Measurements from ENCODE around the gene ARHGAP32.

Gene ARHGAP32

DNA sequence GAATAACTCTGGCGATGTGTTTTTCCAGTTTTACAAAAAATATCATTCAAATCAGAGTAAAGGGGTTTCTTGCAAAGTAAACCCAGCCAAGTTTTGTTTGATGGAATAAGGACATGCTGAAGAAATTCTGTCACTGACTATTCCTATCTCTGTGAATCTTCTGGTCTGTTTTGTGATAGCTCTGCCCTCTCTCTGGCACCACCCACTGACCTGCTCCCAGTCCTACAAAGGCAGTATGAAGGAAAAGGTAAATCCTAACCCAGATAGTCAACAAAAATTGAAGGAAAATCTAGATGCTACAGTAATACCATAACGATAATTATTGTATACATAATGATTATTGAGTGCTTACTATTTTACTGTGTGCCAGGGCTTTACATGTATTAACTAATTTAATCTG lies 173.1 kb downstream of the ARHGAP32 start:
- H2BK120ac ChIP-seq (ENCODE audit: insufficient read depth, low read length, poor library complexity): no peak overlapping the region
- no peak overlapping the region for H2AFZ ChIP-seq (ENCODE audit: insufficient read depth, low read length, poor library complexity)
- no peak overlapping the region for H2AK5ac ChIP-seq (ENCODE audit: low read length)
- H3K9ac ChIP-seq (ENCODE audit: low read length): no peak overlapping the region
- no peak overlapping the region for H2BK5ac ChIP-seq (ENCODE audit: low read depth, low read length, poor library complexity)
- H4K8ac ChIP-seq (ENCODE audit: low read depth, low read length): no peak overlapping the region
- no peak overlapping the region for H2BK12ac ChIP-seq (ENCODE audit: low read length)
- H4K91ac ChIP-seq (ENCODE audit: low read depth, low read length): no peak overlapping the region
- no peak overlapping the region for H3K23ac ChIP-seq (ENCODE audit: low read length)
- DNase-seq: no peak
- no peaks in the 10 kb centered on the region for H3K36me3 ChIP-seq (ENCODE audit: control insufficient read depth in 1 of 2, insufficient read depth in 2 of 2, low read length in 2 of 2)
- H3K4me1 ChIP-seq (ENCODE audit: control insufficient read depth in 1 of 2, insufficient read depth in 2 of 2, low read length in 2 of 2): peaks cover 2 to 5% of the 10 kb centered on the region in 2 experiments
- H3K79me2 ChIP-seq (ENCODE audit: control insufficient read depth, insufficient read depth, low read length, poor library complexity): no peaks in the 10 kb centered on the region
- H3K4me3 ChIP-seq (ENCODE audit: low read depth, low read length): no peak overlapping the region
- H3K79me1 ChIP-seq (ENCODE audit: low read length): peaks cover 2% of the 10 kb centered on the region
- no peak overlapping the region for H4K12ac ChIP-seq (ENCODE audit: low read depth, low read length)
- WGBS (ENCODE audit: extremely low coverage, insufficient coverage, insufficient read length): no CpG with 5 or more reads among the region's 2 CpGs
- H3K4me2 ChIP-seq (ENCODE audit: low read length): no peak overlapping the region
- H3K4ac ChIP-seq (ENCODE audit: low read depth, low read length): no peak overlapping the region
- H3K14ac ChIP-seq (ENCODE audit: low read length): no peak overlapping the region
- no peaks in the 10 kb centered on the region for H3K27me3 ChIP-seq (ENCODE audit: insufficient read depth, low read length)
- no peaks in the 10 kb centered on the region for H3K9me3 ChIP-seq (ENCODE audit: insufficient read depth, low read depth, low read length)
- no peak overlapping the region for H3K27ac ChIP-seq (ENCODE audit: low read depth, low read length)
- H3K18ac ChIP-seq (ENCODE audit: low read length): no peak overlapping the region

DNA sequence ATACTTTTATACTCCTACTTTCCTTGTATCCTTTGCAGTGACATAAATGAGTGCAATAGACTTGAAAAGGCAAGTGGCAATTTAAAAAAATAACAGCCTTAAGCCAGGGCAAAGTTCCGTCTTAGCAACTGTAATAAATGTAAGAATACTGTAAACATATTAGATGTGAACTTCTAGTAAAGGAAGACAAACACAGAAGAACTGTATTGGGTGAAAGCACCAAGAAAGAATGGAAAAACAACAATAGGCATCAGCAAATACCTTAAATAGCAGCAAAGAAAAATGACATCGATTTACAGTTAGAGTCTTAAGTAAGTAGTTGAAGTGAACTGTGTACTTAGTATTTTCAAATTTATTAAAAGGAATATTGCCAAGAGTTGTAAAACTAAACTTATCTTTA lies 174.0 kb downstream of the ARHGAP32 start:
- Histone ChIP-seq H3K79me1 (ENCODE audit: low read length) (no peaks in the 10 kb centered on the region), H3K36me3 (ENCODE audit: control insufficient read depth in 1 of 2, insufficient read depth in 2 of 2, low read length in 2 of 2) (no peaks in the 10 kb centered on the region), H2AK5ac (ENCODE audit: low read length) (no peak overlapping the region), H3K27me3 (ENCODE audit: insufficient read depth, low read length) (no peaks in the 10 kb centered on the region), H3K79me2 (ENCODE audit: control insufficient read depth, insufficient read depth, low read length, poor library complexity) (no peaks in the 10 kb centered on the region), H3K9ac (ENCODE audit: low read length) (no peak overlapping the region), H3K27ac (ENCODE audit: low read depth, low read length) (no peak overlapping the region), H2BK5ac (ENCODE audit: low read depth, low read length, poor library complexity) (no peak overlapping the region), H2AFZ (ENCODE audit: insufficient read depth, low read length, poor library complexity) (no peak overlapping the region), H3K23ac (ENCODE audit: low read length) (no peak overlapping the region), H2BK12ac (ENCODE audit: low read length) (no peak overlapping the region), H4K8ac (ENCODE audit: low read depth, low read length) (no peak overlapping the region), H3K18ac (ENCODE audit: low read length) (no peak overlapping the region), H2BK120ac (ENCODE audit: insufficient read depth, low read length, poor library complexity) (no peak overlapping the region), H4K91ac (ENCODE audit: low read depth, low read length) (no peak overlapping the region), H3K4me2 (ENCODE audit: low read length) (no peak overlapping the region), H3K4me1 (ENCODE audit: control insufficient read depth in 1 of 2, insufficient read depth in 2 of 2, low read length in 2 of 2) (peaks cover 0 to 2% of the 10 kb centered on the region in 2 experiments), H3K4ac (ENCODE audit: low read depth, low read length) (no peak overlapping the region), H3K4me3 (ENCODE audit: low read depth, low read length) (no peak overlapping the region), H3K14ac (ENCODE audit: low read length) (no peak overlapping the region), H3K9me3 (ENCODE audit: insufficient read depth, low read depth, low read length) (no peaks in the 10 kb centered on the region), H4K12ac (ENCODE audit: low read depth, low read length) (no peak overlapping the region)
- no CpG with 5 or more reads among the region's 2 CpGs for WGBS (ENCODE audit: extremely low coverage, insufficient coverage, insufficient read length)
- no peak for DNase-seq

DNA sequence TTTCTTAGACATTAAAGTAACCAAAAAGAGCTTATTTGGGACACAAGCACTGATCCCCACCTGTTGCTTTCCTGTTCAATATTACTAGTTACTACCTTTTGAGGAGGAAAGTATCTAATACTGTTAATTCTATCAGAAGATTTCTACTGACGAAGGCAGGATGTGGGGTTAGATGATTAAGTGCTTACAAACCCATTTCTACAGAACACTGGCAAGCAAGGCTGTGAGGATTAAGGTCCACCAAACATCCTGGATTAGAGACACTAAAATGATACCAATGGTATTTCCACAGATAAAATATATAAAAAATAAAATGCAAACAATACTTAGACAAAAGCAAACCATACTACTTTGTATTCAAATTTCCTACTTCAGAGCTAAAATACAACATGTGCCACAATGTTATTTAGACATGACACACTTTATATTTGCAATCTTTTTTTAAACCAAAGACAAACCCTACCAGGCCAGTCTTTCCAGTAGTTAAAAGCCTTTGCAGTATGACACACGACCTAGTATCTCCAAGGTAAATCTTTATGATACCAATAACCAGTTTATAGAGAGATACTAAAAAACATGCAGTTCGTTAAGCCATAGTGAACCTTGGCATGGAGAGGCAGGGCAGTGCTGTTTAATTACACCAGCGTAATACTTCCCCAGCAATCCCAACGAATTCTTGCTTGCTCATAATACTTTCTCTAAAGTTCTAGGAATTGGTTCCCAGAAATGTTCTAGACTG lies 178.2 kb downstream of the ARHGAP32 start:
- H2BK120ac ChIP-seq (ENCODE audit: insufficient read depth, low read length, poor library complexity): no peak overlapping the region
- H4K91ac ChIP-seq (ENCODE audit: low read depth, low read length): no peak overlapping the region
- H3K4ac ChIP-seq (ENCODE audit: low read depth, low read length): no peak overlapping the region
- no peak overlapping the region for H3K9ac ChIP-seq (ENCODE audit: low read length)
- no peak overlapping the region for H2BK5ac ChIP-seq (ENCODE audit: low read depth, low read length, poor library complexity)
- H4K8ac ChIP-seq (ENCODE audit: low read depth, low read length): no peak overlapping the region
- no peak overlapping the region for H4K12ac ChIP-seq (ENCODE audit: low read depth, low read length)
- H2AK5ac ChIP-seq (ENCODE audit: low read length): no peak overlapping the region
- H3K4me3 ChIP-seq (ENCODE audit: low read depth, low read length): no peak overlapping the region
- DNase-seq: no peak
- no CpG with 5 or more reads among the region's 5 CpGs for WGBS (ENCODE audit: extremely low coverage, insufficient coverage, insufficient read length)
- H3K27ac ChIP-seq (ENCODE audit: low read depth, low read length): no peak overlapping the region
- no peak overlapping the region for H3K4me2 ChIP-seq (ENCODE audit: low read length)
- no peaks in the 10 kb centered on the region for H3K79me2 ChIP-seq (ENCODE audit: control insufficient read depth, insufficient read depth, low read length, poor library complexity)
- H3K9me3 ChIP-seq (ENCODE audit: insufficient read depth, low read depth, low read length): no peaks in the 10 kb centered on the region
- no peak overlapping the region for H3K14ac ChIP-seq (ENCODE audit: low read length)
- no peaks in the 10 kb centered on the region for H3K27me3 ChIP-seq (ENCODE audit: insufficient read depth, low read length)
- H3K18ac ChIP-seq (ENCODE audit: low read length): no peak overlapping the region
- H3K23ac ChIP-seq (ENCODE audit: low read length): no peak overlapping the region
- no peaks in the 10 kb centered on the region for H3K36me3 ChIP-seq (ENCODE audit: control insufficient read depth in 1 of 2, insufficient read depth in 2 of 2, low read length in 2 of 2)
- H3K79me1 ChIP-seq (ENCODE audit: low read length): no peaks in the 10 kb centered on the region
- H3K4me1 ChIP-seq (ENCODE audit: control insufficient read depth in 1 of 2, insufficient read depth in 2 of 2, low read length in 2 of 2): peaks cover 0 to 2% of the 10 kb centered on the region in 2 experiments
- H2BK12ac ChIP-seq (ENCODE audit: low read length): no peak overlapping the region
- H2AFZ ChIP-seq (ENCODE audit: insufficient read depth, low read length, poor library complexity): no peak overlapping the region

DNA sequence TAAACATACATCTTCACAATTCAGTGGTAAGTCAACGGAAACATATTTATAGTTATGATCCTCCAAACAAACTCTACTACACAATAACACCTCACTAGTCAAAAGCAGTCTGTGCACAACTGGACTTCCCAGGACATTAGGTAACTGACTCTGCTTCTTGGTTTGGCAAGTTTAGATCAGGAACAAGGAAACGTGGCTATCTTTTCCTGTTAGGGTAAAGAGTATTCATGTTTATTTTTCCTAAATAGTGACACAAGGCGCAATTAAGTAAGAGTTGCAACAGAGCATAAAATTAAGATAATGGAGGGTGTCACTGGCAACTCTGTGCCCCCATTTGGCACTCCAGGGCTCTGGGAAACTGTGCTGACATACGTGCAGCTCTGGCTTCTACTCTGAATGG lies 179.2 kb downstream of the ARHGAP32 start:
- Histone ChIP-seq H3K4me1 (ENCODE audit: control insufficient read depth in 1 of 2, insufficient read depth in 2 of 2, low read length in 2 of 2) (peaks cover 0 to 2% of the 10 kb centered on the region in 2 experiments), H2BK5ac (ENCODE audit: low read depth, low read length, poor library complexity) (no peak overlapping the region), H2AFZ (ENCODE audit: insufficient read depth, low read length, poor library complexity) (no peak overlapping the region), H3K14ac (ENCODE audit: low read length) (no peak overlapping the region), H4K8ac (ENCODE audit: low read depth, low read length) (no peak overlapping the region), H3K36me3 (ENCODE audit: control insufficient read depth in 1 of 2, insufficient read depth in 2 of 2, low read length in 2 of 2) (no peaks in the 10 kb centered on the region), H3K9ac (ENCODE audit: low read length) (no peak overlapping the region), H3K23ac (ENCODE audit: low read length) (no peak overlapping the region), H2BK12ac (ENCODE audit: low read length) (no peak overlapping the region), H3K79me2 (ENCODE audit: control insufficient read depth, insufficient read depth, low read length, poor library complexity) (no peaks in the 10 kb centered on the region), H3K4me2 (ENCODE audit: low read length) (no peak overlapping the region), H3K18ac (ENCODE audit: low read length) (no peak overlapping the region), H3K4ac (ENCODE audit: low read depth, low read length) (no peak overlapping the region), H3K27ac (ENCODE audit: low read depth, low read length) (no peak overlapping the region), H4K91ac (ENCODE audit: low read depth, low read length) (no peak overlapping the region), H2AK5ac (ENCODE audit: low read length) (no peak overlapping the region), H3K4me3 (ENCODE audit: low read depth, low read length) (no peak overlapping the region), H4K12ac (ENCODE audit: low read depth, low read length) (no peak overlapping the region), H3K9me3 (ENCODE audit: insufficient read depth, low read depth, low read length) (no peaks in the 10 kb centered on the region), H3K27me3 (ENCODE audit: insufficient read depth, low read length) (no peaks in the 10 kb centered on the region), H2BK120ac (ENCODE audit: insufficient read depth, low read length, poor library complexity) (no peak overlapping the region), H3K79me1 (ENCODE audit: low read length) (no peaks in the 10 kb centered on the region)
- WGBS (ENCODE audit: extremely low coverage, insufficient coverage, insufficient read length): no CpG with 5 or more reads among the region's 4 CpGs
- no peak for DNase-seq
